ENCODE measurements around the gene HSPA12A. TPM values are rescaled to one million over a fixed set of nuclear protein-coding genes. Genes with fewer than 3 reads are reported as not detected.

The HSPA12A gene
- total and polyA plus RNA-seq, 9 of the 15 experiments (the other 6 are each of a cell fraction or from before 2014, with no cell fraction given), result 0.01 to 0.18 (median 0.04) TPM; not detected in 4

DNA sequence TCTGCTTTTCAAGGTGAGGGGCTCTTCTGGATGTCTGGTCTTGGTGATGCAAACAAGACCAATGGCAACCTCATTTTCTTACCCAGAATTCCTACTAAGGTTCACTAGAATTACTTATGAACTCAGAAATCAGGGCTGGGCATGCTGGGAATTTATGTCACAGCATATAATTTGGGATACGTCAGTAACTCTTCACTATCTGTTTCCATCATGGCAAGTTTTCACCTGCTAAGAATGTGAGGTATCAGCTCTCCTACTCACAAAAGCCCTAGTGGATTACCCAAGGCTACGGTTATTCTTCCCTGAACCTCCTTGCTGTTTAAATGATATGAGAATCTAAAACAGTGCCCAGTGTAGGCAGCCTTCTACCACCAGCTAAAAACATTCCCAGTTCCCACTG, 68.5 kb downstream of the HSPA12A start:
- no peak overlapping the region for H3K9ac ChIP-seq (ENCODE audit: insufficient read depth in 1 of 2, low read depth in 2 of 2, low read length in 2 of 2)
- intact Hi-C loops (cut with micrococcal nuclease) (no loop called here), in situ Hi-C loops (cut with MboI) (no loop called here)
- H3K4me1 ChIP-seq (replicated peaks in 1 of 2; ENCODE audit: control insufficient read depth in 2 of 2, insufficient read depth in 2 of 2, low read length in 2 of 2), result peaks cover 0 to 6% of the 10 kb centered on the region in 2 experiments; a peak in 2 of 5 replicates
- no peaks in the 10 kb centered on the region for H3K9me1 ChIP-seq (ENCODE audit: control insufficient read depth, insufficient read depth, low read length)
- no peaks in the 10 kb centered on the region for H4K20me1 ChIP-seq (replicated peaks; ENCODE audit: control insufficient read depth, insufficient read depth, low read length)
- 0% methylated on average over 2 of the region's 2 CpGs for WGBS (ENCODE audit: insufficient coverage, low coverage, missing lambda C conversion rate)
- no peak for ATAC-seq
- no peak for FAIRE-seq
- CTCF ChIA-PET (ENCODE audit: low intra/inter-chr PET ratio), result no interaction called here
- POLR2A ChIA-PET, result no interaction called here
- DNase-seq (ENCODE audit: extremely low read depth in 1 of 4, low spot score in 3 of 4), result no peak
- H3K36me3 ChIP-seq (ENCODE audit: control insufficient read depth, insufficient read depth, low read length), result no peaks in the 10 kb centered on the region
- H3K4me2 ChIP-seq (ENCODE audit: insufficient read depth, low read length), result no peak overlapping the region
- no peak overlapping the region for H3K4me3 ChIP-seq
- BruUV-seq (replicated peaks), result no TSS peak
- no peaks in the 10 kb centered on the region for H3K79me2 ChIP-seq (ENCODE audit: control insufficient read depth, insufficient read depth, low read length)
- H2AFZ ChIP-seq (ENCODE audit: low read depth, low read length), result no peak overlapping the region
- no peak overlapping the region for H3K27ac ChIP-seq (ENCODE audit: extremely low read depth, low read depth, low read length)
- no peak for TF ChIP-seq HEY1 (CRISPR knock-in tag; IDR thresholded peaks at IDR 0.05; ENCODE audit: borderline replicate concordance)
- no peak for TF ChIP-seq IRF2 (CRISPR knock-in tag; IDR thresholded peaks at IDR 0.05)
- no peak for TF ChIP-seq MYBL2 (IDR thresholded peaks at IDR 0.05; ENCODE audit: low read depth)
- no peak for TF ChIP-seq MYBL2 (CRISPR knock-in tag; IDR thresholded peaks at IDR 0.05; ENCODE audit: borderline replicate concordance)
- no peak for TF ChIP-seq MAFF (IDR thresholded peaks at IDR 0.05; ENCODE audit: low read length)
- TF ChIP-seq, protein P1, sequence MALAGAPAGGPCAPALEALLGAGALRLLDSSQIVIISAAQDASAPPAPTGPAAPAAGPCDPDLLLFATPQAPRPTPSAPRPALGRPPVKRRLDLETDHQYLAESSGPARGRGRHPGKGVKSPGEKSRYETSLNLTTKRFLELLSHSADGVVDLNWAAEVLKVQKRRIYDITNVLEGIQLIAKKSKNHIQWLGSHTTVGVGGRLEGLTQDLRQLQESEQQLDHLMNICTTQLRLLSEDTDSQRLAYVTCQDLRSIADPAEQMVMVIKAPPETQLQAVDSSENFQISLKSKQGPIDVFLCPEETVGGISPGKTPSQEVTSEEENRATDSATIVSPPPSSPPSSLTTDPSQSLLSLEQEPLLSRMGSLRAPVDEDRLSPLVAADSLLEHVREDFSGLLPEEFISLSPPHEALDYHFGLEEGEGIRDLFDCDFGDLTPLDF (CRISPR knock-in tag; IDR thresholded peaks at IDR 0.05), result no peak
- TF ChIP-seq POLR3G (IDR thresholded peaks at IDR 0.05; ENCODE audit: extremely low read depth, insufficient read length, insufficient replicate concordance), result no peak
- no peak for TF ChIP-seq CBFA2T2 (conservative IDR thresholded peaks at IDR 0.05)
- no peak for TF ChIP-seq ZBED1 (IDR thresholded peaks at IDR 0.05)
- TF ChIP-seq ARNT (IDR thresholded peaks at IDR 0.05), result no peak
- no peak for TF ChIP-seq CBX8 (IDR thresholded peaks at IDR 0.05; ENCODE audit: borderline replicate concordance, extremely low read depth, low read depth, low read length, poor library complexity, severe bottlenecking)
- TF ChIP-seq RBM15 (IDR thresholded peaks at IDR 0.05; ENCODE audit: insufficient read depth, low read length), result no peak
- TF ChIP-seq, protein P2, sequence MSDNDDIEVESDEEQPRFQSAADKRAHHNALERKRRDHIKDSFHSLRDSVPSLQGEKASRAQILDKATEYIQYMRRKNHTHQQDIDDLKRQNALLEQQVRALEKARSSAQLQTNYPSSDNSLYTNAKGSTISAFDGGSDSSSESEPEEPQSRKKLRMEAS (CRISPR knock-in tag; IDR thresholded peaks at IDR 0.05), result no peak
- TF ChIP-seq, protein P3, sequence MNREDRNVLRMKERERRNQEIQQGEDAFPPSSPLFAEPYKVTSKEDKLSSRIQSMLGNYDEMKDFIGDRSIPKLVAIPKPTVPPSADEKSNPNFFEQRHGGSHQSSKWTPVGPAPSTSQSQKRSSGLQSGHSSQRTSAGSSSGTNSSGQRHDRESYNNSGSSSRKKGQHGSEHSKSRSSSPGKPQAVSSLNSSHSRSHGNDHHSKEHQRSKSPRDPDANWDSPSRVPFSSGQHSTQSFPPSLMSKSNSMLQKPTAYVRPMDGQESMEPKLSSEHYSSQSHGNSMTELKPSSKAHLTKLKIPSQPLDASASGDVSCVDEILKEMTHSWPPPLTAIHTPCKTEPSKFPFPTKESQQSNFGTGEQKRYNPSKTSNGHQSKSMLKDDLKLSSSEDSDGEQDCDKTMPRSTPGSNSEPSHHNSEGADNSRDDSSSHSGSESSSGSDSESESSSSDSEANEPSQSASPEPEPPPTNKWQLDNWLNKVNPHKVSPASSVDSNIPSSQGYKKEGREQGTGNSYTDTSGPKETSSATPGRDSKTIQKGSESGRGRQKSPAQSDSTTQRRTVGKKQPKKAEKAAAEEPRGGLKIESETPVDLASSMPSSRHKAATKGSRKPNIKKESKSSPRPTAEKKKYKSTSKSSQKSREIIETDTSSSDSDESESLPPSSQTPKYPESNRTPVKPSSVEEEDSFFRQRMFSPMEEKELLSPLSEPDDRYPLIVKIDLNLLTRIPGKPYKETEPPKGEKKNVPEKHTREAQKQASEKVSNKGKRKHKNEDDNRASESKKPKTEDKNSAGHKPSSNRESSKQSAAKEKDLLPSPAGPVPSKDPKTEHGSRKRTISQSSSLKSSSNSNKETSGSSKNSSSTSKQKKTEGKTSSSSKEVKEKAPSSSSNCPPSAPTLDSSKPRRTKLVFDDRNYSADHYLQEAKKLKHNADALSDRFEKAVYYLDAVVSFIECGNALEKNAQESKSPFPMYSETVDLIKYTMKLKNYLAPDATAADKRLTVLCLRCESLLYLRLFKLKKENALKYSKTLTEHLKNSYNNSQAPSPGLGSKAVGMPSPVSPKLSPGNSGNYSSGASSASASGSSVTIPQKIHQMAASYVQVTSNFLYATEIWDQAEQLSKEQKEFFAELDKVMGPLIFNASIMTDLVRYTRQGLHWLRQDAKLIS (CRISPR knock-in tag; IDR thresholded peaks at IDR 0.05), result no peak
- TF ChIP-seq CXXC5 (CRISPR knock-in tag; IDR thresholded peaks at IDR 0.05), result no peak
- TF ChIP-seq ZSCAN29 (IDR thresholded peaks at IDR 0.05), result no peak
- no peak for TF ChIP-seq ETV6 (IDR thresholded peaks at IDR 0.05; ENCODE audit: borderline replicate concordance in 1 of 2, low read depth in 2 of 2, low read length in 1 of 2)
- no peak for TF ChIP-seq ETV6 (CRISPR knock-in tag; IDR thresholded peaks at IDR 0.05; ENCODE audit: borderline replicate concordance)
- TF ChIP-seq CSDE1 (IDR thresholded peaks at IDR 0.05), result no peak
- peaks cover 0 to 32% of the 10 kb centered on the region in 2 experiments; a peak in 3 of 5 replicates for H3K27me3 ChIP-seq (ENCODE audit: control insufficient read depth in 2 of 2, insufficient read depth in 2 of 2, low read length in 2 of 2)
- H3K9me3 ChIP-seq (replicated peaks; ENCODE audit: control insufficient read depth, insufficient read depth, low read depth, low read length), result no peaks in the 10 kb centered on the region

Data from K562 (cell line).